HG02642 (cell line): ENCODE measurements around the gene CDPF1.
"Not testable (repeated sequence)": the region's sequence is repeated elsewhere in the genome, so short reads cannot be mapped to it uniquely, and the experiment has no call there.

Source experiments
- ATAC-seq: cut with Tn5 transposase; IDR thresholded peaks from one replicate; pipeline ENCODE4 v1.9.1; 2021; ENCODE audit warnings: mild to moderate bottlenecking; ENCODE audit not compliant: unreplicated experiment, poor library complexity

Gene CDPF1

GRCh38 chr22:46286006-46286405, 35.9 kb upstream of the CDPF1 start:
- no peak for ATAC-seq

- ATAC-seq: no peak
Observed at GRCh38 chr22:46281866-46282678, 32.0 kb upstream of the CDPF1 start.

- ATAC-seq: no peak
Observed at GRCh38 chr22:46280999-46281623, 31.0 kb upstream of the CDPF1 start.

- ATAC-seq: no peak
Observed at GRCh38 chr22:46280063-46280817, 30.1 kb upstream of the CDPF1 start.

- ATAC-seq: no peak
Observed at GRCh38 chr22:46278656-46279645, 28.9 kb upstream of the CDPF1 start.

GRCh38 chr22:46276563-46276962, 26.5 kb upstream of the CDPF1 start:
- no peak for ATAC-seq

- ATAC-seq: no peak
Observed at GRCh38 chr22:46275455-46276122, 25.5 kb upstream of the CDPF1 start.

- ATAC-seq: no peak
Observed at GRCh38 chr22:46274381-46274780, 24.3 kb upstream of the CDPF1 start.

GRCh38 chr22:46273432-46274148, 23.5 kb upstream of the CDPF1 start:
- ATAC-seq: no peak

- ATAC-seq: no peak
Observed at GRCh38 chr22:46272762-46273431, 22.8 kb upstream of the CDPF1 start.

- ATAC-seq: no peak
Observed at GRCh38 chr22:46272196-46272595, 22.1 kb upstream of the CDPF1 start.

GRCh38 chr22:46269564-46269963, 19.5 kb upstream of the CDPF1 start:
- no peak for ATAC-seq

- peak; percentile 88 for ATAC-seq
Observed at GRCh38 chr22:46267431-46268279, 17.6 kb upstream of the CDPF1 start, which contains the start of gene TTC38. Gene TTC38, plus strand, starts transcription at chr22:46268008. Its CDS starts 32 bp downstream, at chr22:46268040.

- not testable (repeated sequence) for ATAC-seq
Observed at GRCh38 chr22:46265627-46266026, 15.5 kb upstream of the CDPF1 start.

- ATAC-seq: not testable (repeated sequence)
Observed at GRCh38 chr22:46264520-46264919, 14.4 kb upstream of the CDPF1 start.

- no peak for ATAC-seq
Observed at GRCh38 chr22:46263216-46263590, 13.1 kb upstream of the CDPF1 start, which contains the start of gene PKDREJ. Gene PKDREJ, minus strand, starts transcription at chr22:46263343. Its CDS starts 21 bp downstream, at chr22:46263322.
